NT2/D1 (cell line): ENCODE measurements around the gene COPS2.

Experiments used
- YY1 ChIP-seq: IDR thresholded peaks from 2 replicates; pipeline ENCODE4 v1.6.1; 2011; ENCODE audit not compliant: insufficient read length, insufficient read depth
- ZNF274 ChIP-seq: IDR thresholded peaks from 2 replicates; pipeline ENCODE4 v1.6.1; 2011; ENCODE audit warnings: mild to moderate bottlenecking, low read depth, low read length

DNA sequence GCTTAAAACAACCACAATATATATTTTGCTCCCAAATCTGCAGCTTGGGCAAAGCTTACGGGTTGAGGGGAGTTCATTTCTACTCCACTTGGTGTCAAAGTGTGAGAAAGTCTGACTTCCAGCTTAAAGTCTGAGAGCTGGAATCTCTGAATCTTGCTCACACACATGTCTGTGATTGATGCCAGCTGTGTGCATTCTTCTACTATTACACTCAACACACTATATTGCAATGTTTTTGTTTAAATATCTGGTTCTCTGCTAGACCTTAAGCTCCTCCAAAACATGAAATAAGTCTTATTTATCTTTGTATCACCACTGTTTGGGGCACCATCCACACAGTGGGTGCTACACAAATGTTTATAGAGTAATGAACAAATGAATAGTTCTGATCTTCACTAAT, 72.4 kb downstream of the COPS2 start:
- TF ChIP-seq YY1: no peak
- no peak for TF ChIP-seq ZNF274
